Cardiac septum (tissue), 1 donor: ENCODE data around the gene AKR1C4. TPM values are rescaled to one million over a fixed set of nuclear protein-coding genes. Genes with fewer than 3 reads are reported as not detected.
"Not testable (repeated sequence)": the region's sequence is repeated elsewhere in the genome, so short reads cannot be mapped to it uniquely, and the experiment has no call there.

ENCODE experiments used
- DNase-seq: peaks from one replicate; pipeline ENCODE4 v3.0.0-alpha.2; 2020; ENCODE audit warnings: low spot score
- intact Hi-C: fragments of 100-400 bp; cut with DNase I; formaldehyde crosslinking; loops from one replicate; pipeline ENCODE4 v1.14.0; 2022
- total RNA-seq: library from RNA; stranded (reverse); fragmentation: NEBNext Ultra II Directional; extraction: Animal tissue kit (Norgen Biotek cat#: 25700); gene quantifications from one replicate; pipeline ENCODE4 v1.2.1, GENCODE V29; 2021
- donor health status: DM: no; HTN: no; CAD: no.

The AKR1C4 gene
- total RNA-seq, 1 donor from 2014 or later, result not detected

GRCh38 chr10:5198386-5198785 is 1.7 kb downstream of the AKR1C4 start:
- intact Hi-C loops, result no loop called here
- DNase-seq, result no peak

GRCh38 chr10:5199398-5199797 is 2.8 kb downstream of the AKR1C4 start:
- no peak for DNase-seq
- intact Hi-C loops, result no loop called here

- intact Hi-C loops, result no loop called here
- no peak for DNase-seq
Measured at GRCh38 chr10:5206799-5207198, 10.2 kb downstream of the AKR1C4 start.

- DNase-seq, intact Hi-C loops: not testable (repeated sequence)
Measured at GRCh38 chr10:5209776-5210175, 13.1 kb downstream of the AKR1C4 start.

GRCh38 chr10:5210261-5210660 is 13.6 kb downstream of the AKR1C4 start:
- intact Hi-C loops, DNase-seq: not testable (repeated sequence)

- DNase-seq, result no peak
- intact Hi-C loops, result no loop called here
Measured at GRCh38 chr10:5211696-5212536, 15.3 kb downstream of the AKR1C4 start.

- intact Hi-C loops, result no loop called here
- no peak for DNase-seq
Measured at GRCh38 chr10:5216801-5217200, 20.2 kb downstream of the AKR1C4 start.

- no peak for DNase-seq
- intact Hi-C loops, result no loop called here
Measured at GRCh38 chr10:5219262-5219661, 22.6 kb downstream of the AKR1C4 start.

- not testable (repeated sequence) for DNase-seq
Measured at GRCh38 chr10:5222942-5223341, 26.3 kb downstream of the AKR1C4 start.

GRCh38 chr10:5229019-5229418 is 32.4 kb downstream of the AKR1C4 start:
- no peak for DNase-seq

More at GRCh38 chr10:5222942-5223341, 26.3 kb downstream of the AKR1C4 start:
- intact Hi-C loops, result not testable (repeated sequence)

GRCh38 chr10:5233324-5233723 is 36.7 kb downstream of the AKR1C4 start:
- DNase-seq, result no peak
- intact Hi-C loops, result no loop called here

More at GRCh38 chr10:5229019-5229418, 32.4 kb downstream of the AKR1C4 start:
- intact Hi-C loops, result no loop called here

- DNase-seq, result no peak
- intact Hi-C loops, result no loop called here
Measured at GRCh38 chr10:5234106-5234860, 37.6 kb downstream of the AKR1C4 start.

- intact Hi-C loops, DNase-seq: not testable (repeated sequence)
Measured at GRCh38 chr10:5237541-5237940, 40.9 kb downstream of the AKR1C4 start.

GRCh38 chr10:5242585-5242984 is 45.9 kb downstream of the AKR1C4 start:
- intact Hi-C loops, result no loop called here
- no peak for DNase-seq

- intact Hi-C loops, result no loop called here
Measured at GRCh38 chr10:5243521-5243987, 46.9 kb downstream of the AKR1C4 start.

GRCh38 chr10:5252177-5253037 is 55.8 kb downstream of the AKR1C4 start:
- intact Hi-C loops, result no loop called here
- DNase-seq, result no peak

More at GRCh38 chr10:5243521-5243987, 46.9 kb downstream of the AKR1C4 start:
- no peak for DNase-seq

GRCh38 chr10:5254488-5254887 is 57.9 kb downstream of the AKR1C4 start:
- intact Hi-C loops, result no loop called here

GRCh38 chr10:5257768-5258167 is 61.1 kb downstream of the AKR1C4 start:
- DNase-seq, intact Hi-C loops: not testable (repeated sequence)

More at GRCh38 chr10:5254488-5254887, 57.9 kb downstream of the AKR1C4 start:
- no peak for DNase-seq

- intact Hi-C loops, result no loop called here
- DNase-seq, result no peak
Measured at GRCh38 chr10:5259132-5259951, 62.7 kb downstream of the AKR1C4 start.
